ENCODE results near the gene GSK3B.

- TF ChIP-seq CTCF (IDR thresholded peaks at IDR 0.05; ENCODE audit: low read length) (no peak), EZH2 (optimal IDR thresholded peaks at IDR 0.05; ENCODE audit: low read depth, low read length) (no peak)
Measured at GRCh38 chr3:119974656-119975055, 119.6 kb downstream of the GSK3B start.
